OCI-LY1 (cell line): ENCODE data around the gene RBM47.

Experiments
- CTCF ChIP-seq: fragments of 200-600 bp; sonication (generic), shearing (Covaris generic); IDR thresholded peaks from 2 replicates; pipeline ENCODE4 v1.5.1; 2017; ENCODE audit warnings: mild to moderate bottlenecking, antibody characterized with exemption, low read length, moderate library complexity, mixed read lengths
- EZH2 ChIP-seq: fragments of 200-600 bp; sonication (generic), shearing (Covaris generic); IDR thresholded peaks from 2 replicates; pipeline ENCODE4 v1.8.0; 2017; ENCODE audit warnings: borderline replicate concordance, mixed run types, mild to moderate bottlenecking, antibody characterized with exemption, low read length, moderate library complexity, mixed read lengths

GRCh38 chr4:40516651-40517050, 113.0 kb downstream of the RBM47 start:
- TF ChIP-seq CTCF (no peak), EZH2 (no peak)
